ENCODE results near the gene LHFPL4.
"Not testable (repeated sequence)": the region's sequence is repeated elsewhere in the genome, so short reads cannot be mapped to it uniquely, and the experiment has no call there.

The LHFPL4 gene

GRCh38 chr3:9563851-9564250 lies 10.2 kb upstream of the LHFPL4 start:
- no peaks in the 10 kb centered on the region; the same call in 1 of the 2 replicates for H3K9me3 ChIP-seq (ENCODE audit: control insufficient read depth, insufficient read depth, low read length)
- no peaks in the 10 kb centered on the region for H3K4me1 ChIP-seq (ENCODE audit: insufficient read depth, low read length)
- no peaks in the 10 kb centered on the region for H3K36me3 ChIP-seq (ENCODE audit: insufficient read depth, low read length)
- H3K9ac ChIP-seq (ENCODE audit: low read depth, low read length) = no peak overlapping the region

- H3K4me1 ChIP-seq (ENCODE audit: insufficient read depth, low read length); H3K36me3 ChIP-seq (ENCODE audit: insufficient read depth, low read length); H3K9ac ChIP-seq (ENCODE audit: low read depth, low read length); H3K9me3 ChIP-seq (ENCODE audit: control insufficient read depth, insufficient read depth, low read length): not testable (repeated sequence)
These were observed 6.4 kb upstream of the LHFPL4 start for GRCh38 chr3:9560056-9560455.

- Histone ChIP-seq H3K9me3 (ENCODE audit: control insufficient read depth, insufficient read depth, low read length) (no peaks in the 10 kb centered on the region), H3K36me3 (ENCODE audit: insufficient read depth, low read length) (no peaks in the 10 kb centered on the region), H3K4me1 (ENCODE audit: insufficient read depth, low read length) (peaks cover 12% of the 10 kb centered on the region; the same call in 1 of the 2 replicates), H3K9ac (ENCODE audit: low read depth, low read length) (peak overlapping the region; percentile 52; the same call in 1 of the 2 replicates)
These were observed 409 bp upstream of the LHFPL4 start for GRCh38 chr3:9553948-9554513.

- Histone ChIP-seq H3K9ac (ENCODE audit: low read depth, low read length) (peak overlapping the region; percentile 52; the same call in 1 of the 2 replicates), H3K36me3 (ENCODE audit: insufficient read depth, low read length) (no peaks in the 10 kb centered on the region), H3K9me3 (ENCODE audit: control insufficient read depth, insufficient read depth, low read length) (no peaks in the 10 kb centered on the region), H3K4me1 (ENCODE audit: insufficient read depth, low read length) (peaks cover 12% of the 10 kb centered on the region; the same call in 1 of the 2 replicates)
These were observed 1.2 kb downstream of the LHFPL4 start for GRCh38 chr3:9552252-9552999.

GRCh38 chr3:9550999-9551398 lies 2.6 kb downstream of the LHFPL4 start:
- Histone ChIP-seq H3K4me1 (ENCODE audit: insufficient read depth, low read length) (peaks cover 12% of the 10 kb centered on the region; the same call in 1 of the 2 replicates), H3K9me3 (ENCODE audit: control insufficient read depth, insufficient read depth, low read length) (no peaks in the 10 kb centered on the region), H3K9ac (ENCODE audit: low read depth, low read length) (no peak overlapping the region), H3K36me3 (ENCODE audit: insufficient read depth, low read length) (no peaks in the 10 kb centered on the region)

GRCh38 chr3:9549600-9549999 lies 4.0 kb downstream of the LHFPL4 start:
- H3K4me1 ChIP-seq (ENCODE audit: insufficient read depth, low read length) = peaks cover 12% of the 10 kb centered on the region; the same call in 1 of the 2 replicates
- no peak overlapping the region for H3K9ac ChIP-seq (ENCODE audit: low read depth, low read length)
- H3K36me3 ChIP-seq (ENCODE audit: insufficient read depth, low read length) = no peaks in the 10 kb centered on the region
- H3K9me3 ChIP-seq (ENCODE audit: control insufficient read depth, insufficient read depth, low read length) = no peaks in the 10 kb centered on the region

- Histone ChIP-seq H3K9ac (ENCODE audit: low read depth, low read length) (no peak overlapping the region), H3K4me1 (ENCODE audit: insufficient read depth, low read length) (peaks cover 12% of the 10 kb centered on the region; the same call in 1 of the 2 replicates), H3K36me3 (ENCODE audit: insufficient read depth, low read length) (no peaks in the 10 kb centered on the region), H3K9me3 (ENCODE audit: control insufficient read depth, insufficient read depth, low read length) (no peaks in the 10 kb centered on the region)
These were observed 4.6 kb downstream of the LHFPL4 start for GRCh38 chr3:9548991-9549390.

- H3K36me3 ChIP-seq (ENCODE audit: insufficient read depth, low read length) = no peaks in the 10 kb centered on the region
- no peaks in the 10 kb centered on the region for H3K9me3 ChIP-seq (ENCODE audit: control insufficient read depth, insufficient read depth, low read length)
- no peaks in the 10 kb centered on the region for H3K4me1 ChIP-seq (ENCODE audit: insufficient read depth, low read length)
- no peak overlapping the region for H3K9ac ChIP-seq (ENCODE audit: low read depth, low read length)
These were observed 11.4 kb downstream of the LHFPL4 start for GRCh38 chr3:9542182-9542581.

- no peaks in the 10 kb centered on the region for H3K36me3 ChIP-seq (ENCODE audit: insufficient read depth, low read length)
- H3K9ac ChIP-seq (ENCODE audit: low read depth, low read length) = no peak overlapping the region
- no peaks in the 10 kb centered on the region for H3K4me1 ChIP-seq (ENCODE audit: insufficient read depth, low read length)
- H3K9me3 ChIP-seq (ENCODE audit: control insufficient read depth, insufficient read depth, low read length) = no peaks in the 10 kb centered on the region
These were observed 17.4 kb downstream of the LHFPL4 start for GRCh38 chr3:9536212-9536611.

- Histone ChIP-seq H3K9me3 (ENCODE audit: control insufficient read depth, insufficient read depth, low read length) (no peaks in the 10 kb centered on the region), H3K9ac (ENCODE audit: low read depth, low read length) (no peak overlapping the region), H3K4me1 (ENCODE audit: insufficient read depth, low read length) (no peaks in the 10 kb centered on the region), H3K36me3 (ENCODE audit: insufficient read depth, low read length) (no peaks in the 10 kb centered on the region)
These were observed 19.2 kb downstream of the LHFPL4 start for GRCh38 chr3:9534429-9534828.

GRCh38 chr3:9525078-9525477 lies 28.5 kb downstream of the LHFPL4 start:
- no peaks in the 10 kb centered on the region for H3K4me1 ChIP-seq (ENCODE audit: insufficient read depth, low read length)
- no peak overlapping the region for H3K9ac ChIP-seq (ENCODE audit: low read depth, low read length)
- no peaks in the 10 kb centered on the region; the same call in 1 of the 2 replicates for H3K9me3 ChIP-seq (ENCODE audit: control insufficient read depth, insufficient read depth, low read length)
- no peaks in the 10 kb centered on the region for H3K36me3 ChIP-seq (ENCODE audit: insufficient read depth, low read length)

GRCh38 chr3:9514956-9515355 lies 38.7 kb downstream of the LHFPL4 start:
- Histone ChIP-seq H3K36me3 (ENCODE audit: insufficient read depth, low read length) (no peaks in the 10 kb centered on the region), H3K9me3 (ENCODE audit: control insufficient read depth, insufficient read depth, low read length) (no peaks in the 10 kb centered on the region), H3K4me1 (ENCODE audit: insufficient read depth, low read length) (no peaks in the 10 kb centered on the region), H3K9ac (ENCODE audit: low read depth, low read length) (no peak overlapping the region)

- Histone ChIP-seq H3K9ac (ENCODE audit: low read depth, low read length) (no peak overlapping the region), H3K36me3 (ENCODE audit: insufficient read depth, low read length) (no peaks in the 10 kb centered on the region), H3K4me1 (ENCODE audit: insufficient read depth, low read length) (no peaks in the 10 kb centered on the region), H3K9me3 (ENCODE audit: control insufficient read depth, insufficient read depth, low read length) (no peaks in the 10 kb centered on the region)
These were observed 39.3 kb downstream of the LHFPL4 start for GRCh38 chr3:9514306-9514705.

- H3K36me3 ChIP-seq (ENCODE audit: insufficient read depth, low read length) = no peaks in the 10 kb centered on the region
- H3K9ac ChIP-seq (ENCODE audit: low read depth, low read length) = no peak overlapping the region; the same call in 1 of the 2 replicates
- H3K4me1 ChIP-seq (ENCODE audit: insufficient read depth, low read length) = no peaks in the 10 kb centered on the region
- H3K9me3 ChIP-seq (ENCODE audit: control insufficient read depth, insufficient read depth, low read length) = no peaks in the 10 kb centered on the region
These were observed 41.1 kb downstream of the LHFPL4 start for GRCh38 chr3:9512456-9513045.

GRCh38 chr3:9508781-9509180 lies 44.8 kb downstream of the LHFPL4 start:
- H3K4me1 ChIP-seq (ENCODE audit: insufficient read depth, low read length) = no peaks in the 10 kb centered on the region
- H3K36me3 ChIP-seq (ENCODE audit: insufficient read depth, low read length) = no peaks in the 10 kb centered on the region
- H3K9ac ChIP-seq (ENCODE audit: low read depth, low read length) = no peak overlapping the region
- no peaks in the 10 kb centered on the region for H3K9me3 ChIP-seq (ENCODE audit: control insufficient read depth, insufficient read depth, low read length)
